Activated CD4-positive, alpha-beta T cell treated with anti-CD3 and anti-CD28 coated beads for 24 hours (primary cell): Measurements from ENCODE around the gene CALM1.

Experiments used
- DNase-seq, 2 donors: peaks; one replicate each; pipeline ENCODE4 v3.0.0-alpha.2; 2020; ENCODE audit warnings: low read depth in 2 of 2

CALM1 gene

GRCh38 chr14:90409209-90409730 lies 12.4 kb downstream of the CALM1 start:
- DNase-seq: no peak

DNA sequence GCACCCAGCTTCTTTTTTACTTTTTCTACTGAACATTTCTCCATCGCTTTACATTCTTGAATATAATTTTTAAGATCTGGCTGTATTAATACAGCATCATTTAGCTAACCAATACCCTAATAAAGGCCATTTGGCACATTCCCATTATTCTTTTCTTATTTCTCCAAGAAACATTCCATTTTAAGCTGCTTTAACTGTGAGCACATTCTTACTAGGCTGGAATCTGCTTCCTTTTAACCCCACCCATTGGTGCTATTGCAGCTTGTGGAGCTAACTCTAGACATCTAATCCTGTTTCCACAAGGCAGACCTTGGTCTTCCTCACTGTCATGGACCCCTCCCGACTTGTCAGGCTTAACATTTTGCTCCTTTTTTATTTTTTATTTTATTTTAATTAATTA lies 15.2 kb downstream of the CALM1 start:
- DNase-seq: no peak

DNA sequence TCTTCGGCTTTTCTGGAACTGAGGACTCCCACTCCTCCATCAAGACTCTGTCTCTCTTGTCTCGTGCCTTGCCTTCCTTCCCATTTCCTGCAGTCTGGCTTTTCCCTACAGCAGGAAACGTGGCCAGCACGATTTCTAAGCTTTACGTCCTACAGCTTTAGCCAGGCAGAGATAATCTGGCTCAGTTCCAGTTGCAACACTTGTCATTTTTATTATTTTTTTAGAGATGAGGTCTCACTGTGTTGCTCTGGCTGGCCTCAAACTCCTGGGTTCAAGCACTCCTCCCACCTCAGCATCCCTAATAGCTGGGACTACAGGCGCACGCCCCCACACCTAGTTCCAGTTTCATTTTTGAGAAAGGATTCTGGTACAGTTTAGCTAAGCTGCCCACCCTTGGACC lies 19.9 kb downstream of the CALM1 start:
- DNase-seq: no peak

GRCh38 chr14:90418053-90418452 lies 21.2 kb downstream of the CALM1 start:
- DNase-seq: no peak

DNA sequence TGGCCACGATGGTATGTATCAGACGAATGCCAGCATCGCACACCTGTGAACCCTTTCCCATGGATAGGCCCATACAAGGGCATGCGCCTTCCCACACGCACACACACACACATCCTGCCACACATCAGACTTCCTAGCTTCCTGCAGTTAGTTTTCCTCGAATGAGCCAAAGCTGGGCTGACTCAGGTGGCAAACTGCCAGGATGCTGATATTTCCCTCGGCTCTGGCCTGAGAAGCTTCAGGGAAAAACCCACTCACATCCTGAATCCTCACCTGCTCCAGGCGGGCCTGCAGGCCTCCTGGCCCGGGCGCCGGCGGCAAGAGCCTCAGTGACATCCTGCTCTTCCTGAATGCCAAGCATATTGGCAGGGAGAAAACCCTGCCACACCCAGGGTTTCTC lies 22.4 kb downstream of the CALM1 start:
- no peak for DNase-seq

DNA sequence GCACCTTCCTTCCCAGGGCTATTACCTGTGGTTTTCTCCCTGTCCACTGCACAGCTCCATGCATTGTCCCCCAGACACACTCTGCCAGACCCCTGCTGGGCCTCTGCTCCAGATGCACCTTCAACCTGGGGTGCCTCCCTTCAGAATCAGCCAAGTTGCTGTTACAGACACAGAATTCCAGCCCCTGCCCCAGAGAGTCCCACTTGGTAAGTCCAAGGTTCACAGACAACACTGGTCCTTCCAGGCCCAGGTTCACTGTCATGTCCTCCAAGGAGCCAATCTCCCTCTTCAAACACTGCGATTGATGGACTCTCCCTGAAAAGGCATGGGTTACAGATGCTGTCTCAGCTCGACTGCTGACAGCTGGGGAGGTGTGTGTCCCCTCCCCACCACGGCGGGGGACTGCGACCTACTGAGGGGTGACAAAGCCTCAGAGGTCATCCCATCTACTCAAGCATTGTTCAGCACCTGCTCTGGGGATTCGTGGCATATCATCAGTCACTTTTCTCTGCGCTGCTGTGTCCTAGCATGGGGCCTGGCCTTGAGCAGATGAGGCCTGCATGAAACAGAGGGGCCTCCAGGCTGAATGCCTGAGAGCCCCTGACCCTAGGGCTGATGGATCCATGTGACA lies 24.3 kb downstream of the CALM1 start:
- no peak for DNase-seq

DNA sequence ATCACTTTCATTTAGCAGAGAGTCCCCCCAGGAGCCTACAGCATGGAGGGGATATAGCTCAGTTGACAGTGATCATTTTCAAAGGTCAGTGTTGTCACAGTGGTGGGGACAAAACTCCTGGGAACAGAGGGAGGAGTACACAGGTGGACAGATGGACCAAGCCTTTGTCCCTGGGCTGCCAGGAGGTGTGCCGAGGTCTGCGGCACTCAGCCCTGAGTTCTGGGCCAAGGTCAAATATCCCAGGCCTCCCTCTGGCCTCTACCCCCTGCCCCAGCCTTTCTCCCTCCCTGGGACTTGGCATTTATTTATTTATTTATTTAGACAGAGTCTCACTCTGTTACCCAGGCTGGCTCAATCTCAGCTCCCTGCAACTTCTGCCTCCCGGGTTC lies 24.8 kb downstream of the CALM1 start:
- no peak for DNase-seq

DNA sequence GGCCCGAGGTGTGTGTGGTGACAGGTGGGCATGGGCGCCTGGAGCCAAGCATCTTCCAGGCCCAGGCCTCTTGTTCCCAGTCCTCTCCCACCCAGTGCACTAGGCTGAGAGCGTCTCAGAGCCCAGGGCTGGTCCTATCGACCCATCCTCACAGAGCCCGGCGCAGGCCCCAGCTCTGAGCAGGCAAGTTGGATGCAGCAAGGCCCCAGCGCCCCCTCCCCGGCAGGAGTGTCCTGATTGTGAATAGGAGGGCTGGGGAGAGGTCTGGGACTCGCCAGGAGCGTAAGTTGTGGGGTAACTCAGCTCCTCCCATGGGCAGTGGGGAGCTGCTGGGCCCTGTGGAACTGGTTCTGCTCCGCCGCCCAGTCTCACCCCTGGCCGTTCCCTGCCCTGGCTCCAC lies 26.3 kb downstream of the CALM1 start:
- no peak for DNase-seq

DNA sequence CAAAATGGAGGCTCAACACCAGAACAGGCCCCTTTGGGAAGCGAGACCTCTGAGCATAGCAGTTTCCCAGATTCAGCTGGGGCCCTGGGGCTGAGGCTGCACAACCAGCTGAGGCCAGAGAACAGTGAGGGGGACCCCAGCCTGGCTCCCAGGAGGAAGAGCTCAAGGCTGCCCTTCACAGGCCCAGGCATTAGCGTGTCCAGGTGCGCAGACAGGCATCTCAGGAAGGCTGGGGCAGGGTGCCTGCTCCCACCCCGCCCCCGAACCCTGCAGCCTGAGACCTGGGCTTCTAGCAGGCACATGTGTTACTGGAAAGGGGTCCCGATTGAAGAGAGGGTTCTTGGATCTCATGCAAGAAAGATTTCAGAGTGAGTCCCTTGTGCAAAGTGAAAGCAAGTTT lies 27.2 kb downstream of the CALM1 start:
- no peak for DNase-seq

DNA sequence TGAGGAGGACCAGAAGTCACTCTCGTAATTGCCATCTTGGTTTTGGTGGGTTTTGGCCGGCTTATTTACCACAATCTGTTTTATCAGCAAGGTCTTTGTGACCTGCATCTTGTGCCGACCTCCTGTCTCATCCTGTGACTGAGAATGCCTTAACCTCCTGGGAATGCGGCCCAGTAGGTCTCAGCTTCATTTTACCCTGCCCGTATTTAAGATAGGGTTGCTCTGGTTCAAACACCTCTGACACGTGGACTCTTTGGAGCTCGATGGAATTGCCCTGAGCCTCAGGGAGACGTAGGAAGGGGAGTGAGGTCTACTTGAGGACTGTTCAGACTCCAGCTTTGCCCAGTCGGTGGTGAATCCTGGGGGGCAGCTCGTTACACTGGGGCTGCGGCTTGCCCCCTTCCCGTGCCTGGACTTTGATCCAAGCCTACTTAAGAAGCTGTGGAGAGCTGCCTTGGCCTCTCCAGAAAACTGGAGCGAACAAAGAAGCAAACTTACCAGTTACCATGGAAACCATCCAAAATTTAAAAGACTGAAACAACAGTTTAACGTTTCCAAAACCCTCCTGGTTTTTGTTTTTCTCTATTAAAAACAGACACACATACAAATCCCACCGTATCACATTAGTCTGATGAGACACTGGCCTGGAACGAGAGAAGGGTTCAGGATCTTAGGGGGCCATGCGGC lies 28.0 kb downstream of the CALM1 start:
- no peak for DNase-seq

- DNase-seq: no peak
Observed at GRCh38 chr14:90425373-90425879, 28.6 kb downstream of the CALM1 start.

DNA sequence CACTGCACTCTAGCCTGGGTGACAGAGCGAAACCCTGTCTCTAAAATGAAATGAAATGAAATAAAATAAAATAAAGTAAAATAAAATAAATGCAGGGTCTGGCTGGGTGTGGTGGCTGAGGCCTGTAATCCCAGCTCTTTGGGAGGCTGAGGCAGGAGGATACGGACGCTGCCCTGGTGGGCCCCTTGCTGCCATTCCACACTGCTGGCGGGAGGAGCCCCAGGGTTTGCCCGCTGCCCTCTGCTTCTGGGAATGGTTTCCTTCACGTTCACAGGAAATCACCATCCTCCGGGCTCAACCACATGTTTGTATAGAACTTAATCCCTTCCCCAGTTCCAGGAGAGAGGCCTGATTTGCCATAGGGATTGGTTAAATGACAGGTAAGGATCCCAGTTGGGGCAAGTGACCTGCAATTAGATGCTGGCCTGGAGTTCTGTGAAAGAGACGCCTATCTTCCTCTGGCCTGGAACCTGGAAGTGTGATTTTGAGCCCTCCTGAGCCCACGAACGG lies 29.3 kb downstream of the CALM1 start:
- no peak for DNase-seq

- DNase-seq: no peak
Observed at GRCh38 chr14:90426663-90427062, 29.8 kb downstream of the CALM1 start.

DNA sequence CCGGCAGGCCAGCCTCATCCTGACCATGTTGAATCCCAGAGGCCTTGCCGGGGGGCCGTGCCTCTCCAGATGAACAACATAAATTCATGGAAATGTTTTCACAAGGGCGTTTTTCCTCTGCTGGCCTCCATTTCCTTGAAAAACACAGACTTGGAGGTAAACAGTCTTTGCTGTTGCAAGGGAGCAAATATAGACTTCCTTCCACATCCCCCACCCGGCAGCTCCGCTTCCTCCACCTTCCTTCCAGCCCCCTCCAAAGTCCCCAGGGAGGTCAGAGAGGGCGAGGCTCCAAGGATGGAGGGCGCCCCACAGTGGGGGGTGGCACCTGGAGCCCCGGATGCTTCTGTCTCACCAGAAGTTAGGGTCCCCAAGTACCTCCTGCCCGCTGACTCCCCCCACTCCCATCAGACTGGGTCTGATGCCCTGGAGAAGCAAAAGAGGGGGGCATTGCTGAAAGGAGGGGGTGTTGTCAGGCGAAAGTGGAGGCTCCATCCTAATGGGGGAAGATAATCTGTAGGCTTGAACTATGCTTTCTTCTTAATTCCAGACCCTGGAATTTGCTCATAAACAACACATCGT lies 31.1 kb downstream of the CALM1 start:
- no peak for DNase-seq

- DNase-seq: no peak
Observed at GRCh38 chr14:90428676-90429075, 31.8 kb downstream of the CALM1 start.

GRCh38 chr14:90429236-90429635 lies 32.4 kb downstream of the CALM1 start:
- DNase-seq: no peak

DNA sequence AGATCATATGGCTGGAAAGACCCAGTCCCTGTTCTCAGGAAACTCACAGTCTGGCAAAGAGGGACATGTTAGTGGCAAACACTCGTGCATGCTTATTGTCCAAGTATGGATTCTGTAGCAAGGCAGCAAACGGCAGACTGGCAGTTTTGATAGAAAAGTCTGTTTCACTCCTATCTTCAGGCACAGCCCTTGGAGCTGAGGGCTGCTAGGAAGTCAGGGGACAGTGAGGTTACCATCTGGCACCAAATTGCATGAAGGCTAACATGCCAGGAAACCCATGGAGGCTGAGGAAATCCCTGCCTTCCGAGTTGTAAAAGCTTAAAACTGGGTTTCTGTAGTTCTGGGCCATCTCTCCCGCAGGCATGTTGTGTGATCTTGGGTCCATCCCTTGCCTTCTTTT lies 32.9 kb downstream of the CALM1 start:
- DNase-seq: no peak

DNA sequence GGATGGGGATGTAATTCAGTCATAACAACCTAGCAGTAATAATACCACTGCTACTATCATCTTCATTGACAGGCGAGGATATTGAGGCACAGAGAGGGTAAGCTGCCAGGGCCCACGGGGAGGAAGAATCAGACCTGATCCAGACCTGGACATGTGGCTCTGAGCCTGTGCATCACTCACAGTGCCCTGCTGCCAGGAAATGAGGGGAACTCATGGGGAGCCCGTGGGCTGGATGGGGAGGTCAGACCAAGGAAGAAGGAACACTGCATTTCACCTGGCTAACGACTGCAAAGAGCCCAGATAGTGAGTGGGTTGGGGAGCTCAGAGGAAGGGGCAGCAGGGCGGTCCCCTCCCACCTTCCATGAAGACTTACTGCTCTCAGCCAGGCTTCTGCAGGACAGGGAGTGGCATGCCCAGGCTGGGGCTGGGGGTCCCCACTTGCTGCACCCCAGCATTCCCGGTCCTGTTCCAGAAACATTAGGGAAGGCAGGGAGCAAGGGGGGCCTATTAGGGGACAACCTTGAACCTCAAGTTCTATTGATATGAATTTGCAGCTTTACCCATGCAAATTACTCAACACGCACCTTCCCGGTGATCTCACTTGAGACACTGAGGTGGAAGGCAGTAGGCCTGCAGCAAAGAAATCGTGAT lies 37.7 kb downstream of the CALM1 start:
- DNase-seq: no peak

- no peak for DNase-seq
Observed at GRCh38 chr14:90438841-90439240, 42.0 kb downstream of the CALM1 start.

DNA sequence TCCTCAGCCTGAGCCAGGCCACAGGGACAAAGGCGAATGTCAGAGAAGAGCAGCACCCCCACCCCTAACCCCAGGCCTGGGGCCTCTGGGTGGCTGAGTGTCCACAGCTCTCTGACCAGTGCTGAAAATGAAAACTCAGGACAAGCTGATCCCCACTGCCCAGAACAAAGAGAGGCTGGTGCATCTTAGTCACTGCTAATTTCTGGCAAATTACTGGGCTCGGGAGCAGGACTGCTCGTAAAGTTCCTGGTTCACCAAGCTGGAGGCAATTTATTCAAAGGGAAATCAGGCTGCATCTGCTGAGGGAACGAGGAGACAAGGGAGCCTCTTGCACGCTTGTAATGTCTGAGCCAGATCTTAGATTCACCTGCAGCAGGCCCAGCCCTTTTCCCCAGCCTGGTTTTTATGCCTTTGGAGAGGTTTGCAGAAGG lies 43.2 kb downstream of the CALM1 start:
- DNase-seq: no peak

DNA sequence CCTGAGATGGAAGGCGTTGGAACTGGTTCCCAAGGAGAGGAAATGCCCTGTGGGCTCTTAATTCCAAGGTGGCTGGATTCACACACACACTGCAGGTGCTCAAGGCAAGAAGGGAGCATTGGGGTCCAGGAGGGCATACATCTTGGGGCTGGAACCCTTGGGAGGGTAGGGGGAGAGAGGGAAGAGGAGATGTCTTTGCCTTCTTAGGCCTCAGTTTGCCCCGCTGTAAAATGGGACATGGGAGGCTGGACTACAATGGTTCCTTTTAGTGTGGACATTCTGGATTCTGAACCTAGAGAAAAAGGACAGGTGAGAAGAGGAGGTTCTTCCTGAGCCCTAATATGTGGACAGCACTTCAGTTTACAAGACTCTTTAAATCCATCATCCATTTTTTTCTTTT lies 43.8 kb downstream of the CALM1 start:
- DNase-seq: no peak

DNA sequence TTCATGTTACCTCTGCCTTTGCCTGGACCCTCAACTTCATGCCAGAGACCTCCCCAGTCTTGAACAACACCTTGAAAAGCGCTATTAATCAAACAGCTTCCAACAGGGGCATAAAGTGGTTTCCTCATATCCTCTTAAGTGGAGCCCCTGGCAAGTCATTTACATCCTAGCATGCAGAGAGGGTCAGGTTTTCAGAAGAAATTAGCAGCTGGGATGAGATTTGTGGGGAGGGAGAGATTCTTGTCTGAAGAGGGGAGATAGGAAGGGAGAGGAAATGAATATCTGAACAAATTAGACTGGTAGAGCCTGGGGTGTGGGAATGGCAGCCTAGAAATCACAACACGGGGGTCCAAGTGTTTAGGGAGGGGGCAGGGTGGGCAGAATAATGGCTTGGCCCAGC lies 45.6 kb downstream of the CALM1 start:
- no peak for DNase-seq
